AG04450 (cell line): ENCODE results near the gene SLC27A1. TPM values are rescaled to one million over a fixed set of nuclear protein-coding genes. Genes with fewer than 3 reads are reported as not detected.

ENCODE experiments used
- CTCF ChIA-PET: fragments of 300-600, 350-600 bp; formaldehyde crosslinking; extraction: SDS; loops from one replicate; lab custom pipeline; 2022; ENCODE audit warnings: antibody characterized with exemption, inconsistent platforms; lab: Charles Lee
- POLR2A ChIA-PET: fragments of 350-600 bp; formaldehyde crosslinking; extraction: SDS; loops from one replicate; lab custom pipeline; 2021; ENCODE audit warnings: antibody characterized with exemption, inconsistent platforms; lab: Yijun Ruan, JAX
- DNase-seq: peaks from one replicate; pipeline ENCODE4 v3.0.0-alpha.2; 2011; ENCODE audit warnings: low read depth, low spot score
- H3K27ac ChIP-seq: one replicate; pipeline ENCODE4 v1.5.1; 2012; ENCODE audit warnings: low read depth, low read length, control low read depth
- H3K27me3 ChIP-seq: one replicate; pipeline ENCODE4 v1.6.0; 2012; ENCODE audit warnings: low read length; ENCODE audit not compliant: control insufficient read depth, insufficient read depth
- H3K4me3 ChIP-seq: 2 replicates; pipeline ENCODE4 v1.5.1; 2011; ENCODE audit warnings: mild to moderate bottlenecking, low read depth, low read length, control low read depth
- H3K9me3 ChIP-seq: 2 replicates; pipeline ENCODE4 v1.5.1; 2012; ENCODE audit warnings: low read length; ENCODE audit not compliant: control insufficient read depth, insufficient read depth
- polyA plus RNA-seq: library from polyadenylated mRNA; depleted of rRNA; stranded (reverse); fragments of >200 nt; gene quantifications from 2 replicates; pipeline ENCODE4 v1.2.3, GENCODE V29; 2011
- TF ChIP-seq, protein P1 (sequence below): IDR thresholded peaks from 2 replicates; pipeline ENCODE4 v1.5.1; 2011; ENCODE audit warnings: low read depth, low read length, control low read depth, inconsistent platforms

Gene SLC27A1
- polyA plus RNA-seq, 1 experiment: 8.3 TPM

DNA sequence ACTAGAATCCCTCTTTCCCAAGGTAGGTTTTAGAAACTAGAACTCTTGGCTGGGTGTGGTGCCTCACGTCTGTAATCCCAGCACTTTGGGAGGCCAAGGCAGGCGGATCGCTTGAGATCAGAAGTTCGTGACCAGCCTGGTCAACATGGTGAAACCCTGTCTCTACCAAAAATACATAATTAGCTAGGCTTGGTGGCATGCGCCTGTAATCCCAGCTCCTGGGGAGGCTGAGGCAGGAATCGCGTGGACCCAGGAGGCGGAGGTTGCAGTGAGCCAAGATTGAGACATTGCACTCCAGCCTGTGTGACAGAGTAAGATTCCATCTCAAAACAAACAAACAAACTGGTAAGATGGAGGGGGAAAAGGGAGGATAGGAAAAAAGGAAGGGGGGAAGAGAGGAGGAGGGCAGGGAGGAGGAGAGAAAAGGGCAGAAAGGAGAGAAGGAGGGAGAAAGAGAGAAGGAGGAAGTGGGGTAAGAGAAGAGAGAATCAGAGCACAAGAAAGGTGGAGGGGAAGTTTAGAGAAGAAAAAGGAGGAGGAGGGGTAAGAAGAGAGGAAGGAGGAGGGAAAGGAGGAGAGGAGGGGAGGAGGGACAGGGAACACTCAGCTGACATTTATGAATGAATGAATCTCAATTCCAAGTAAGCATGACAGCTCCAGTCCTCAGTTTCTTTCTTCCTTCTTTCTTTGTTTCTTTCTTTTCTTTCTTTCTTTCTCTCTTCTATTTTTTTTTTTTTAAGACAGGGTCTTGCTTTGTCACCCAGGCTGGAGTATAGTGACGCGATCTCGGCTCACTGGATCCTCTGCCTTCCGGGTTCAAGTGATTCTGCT is 2.6 kb upstream of the SLC27A1 start:
- no peaks in the 10 kb centered on the region for H3K27me3 ChIP-seq
- ChIA-PET POLR2A (interaction anchor here (0.7 kb wide), 1 partner anchor 184 kb away, joined by 3 read pairs; no protein-coding TSS in a partner anchor), CTCF (interaction anchor here (0.6 to 1.3 kb wide), 3 partner anchors 19 to 120 kb away, joined by 3 to 4 read pairs (median 4); no protein-coding TSS in a partner anchor)
- DNase-seq: no peak
- H3K27ac ChIP-seq: no peak overlapping the region
- TF ChIP-seq, protein P1, sequence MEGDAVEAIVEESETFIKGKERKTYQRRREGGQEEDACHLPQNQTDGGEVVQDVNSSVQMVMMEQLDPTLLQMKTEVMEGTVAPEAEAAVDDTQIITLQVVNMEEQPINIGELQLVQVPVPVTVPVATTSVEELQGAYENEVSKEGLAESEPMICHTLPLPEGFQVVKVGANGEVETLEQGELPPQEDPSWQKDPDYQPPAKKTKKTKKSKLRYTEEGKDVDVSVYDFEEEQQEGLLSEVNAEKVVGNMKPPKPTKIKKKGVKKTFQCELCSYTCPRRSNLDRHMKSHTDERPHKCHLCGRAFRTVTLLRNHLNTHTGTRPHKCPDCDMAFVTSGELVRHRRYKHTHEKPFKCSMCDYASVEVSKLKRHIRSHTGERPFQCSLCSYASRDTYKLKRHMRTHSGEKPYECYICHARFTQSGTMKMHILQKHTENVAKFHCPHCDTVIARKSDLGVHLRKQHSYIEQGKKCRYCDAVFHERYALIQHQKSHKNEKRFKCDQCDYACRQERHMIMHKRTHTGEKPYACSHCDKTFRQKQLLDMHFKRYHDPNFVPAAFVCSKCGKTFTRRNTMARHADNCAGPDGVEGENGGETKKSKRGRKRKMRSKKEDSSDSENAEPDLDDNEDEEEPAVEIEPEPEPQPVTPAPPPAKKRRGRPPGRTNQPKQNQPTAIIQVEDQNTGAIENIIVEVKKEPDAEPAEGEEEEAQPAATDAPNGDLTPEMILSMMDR: no peak
- no peaks in the 10 kb centered on the region for H3K9me3 ChIP-seq
- no peak overlapping the region for H3K4me3 ChIP-seq

DNA sequence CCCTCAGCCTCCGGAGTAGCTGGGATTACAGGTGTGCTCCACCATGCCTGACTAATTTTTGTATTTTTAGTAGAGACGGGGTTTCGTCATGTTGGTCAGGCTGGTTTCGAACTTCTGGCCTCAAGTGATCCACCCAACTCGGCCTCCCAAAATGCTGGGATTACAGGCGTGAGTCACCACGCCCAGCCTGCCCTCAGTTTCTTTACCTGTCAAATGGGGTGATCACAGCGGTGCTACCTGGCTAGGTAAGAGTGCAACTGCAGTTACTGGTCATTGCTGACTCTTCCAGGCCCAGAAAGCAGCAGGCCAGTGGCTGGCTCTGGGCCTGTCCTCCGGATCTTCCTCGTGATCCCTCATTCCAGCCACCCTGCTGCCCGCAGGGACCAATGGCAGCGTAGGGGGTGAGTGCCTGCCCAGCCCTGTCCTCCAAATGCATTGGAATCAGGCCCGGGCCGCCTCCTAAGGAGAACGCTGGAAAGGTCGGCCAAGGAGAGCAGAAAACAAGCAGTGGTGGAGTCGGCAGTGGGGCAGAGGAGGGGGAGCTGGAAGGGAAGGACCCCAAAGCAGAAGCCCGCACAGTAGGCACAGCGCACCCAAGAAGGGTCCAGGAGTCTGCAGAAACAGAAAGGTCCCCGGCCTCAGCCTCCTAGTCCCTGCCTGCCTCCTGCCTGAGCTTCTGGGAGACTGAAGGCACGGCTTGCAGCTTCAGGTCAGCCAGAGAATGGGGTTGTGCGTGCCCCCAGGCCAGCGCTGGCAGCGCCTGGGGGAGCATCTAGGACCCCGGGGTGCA is 1.8 kb upstream of the SLC27A1 start:
- peak overlapping the region; percentile 78 for H3K4me3 ChIP-seq
- TF ChIP-seq, protein P1: no peak

DNA sequence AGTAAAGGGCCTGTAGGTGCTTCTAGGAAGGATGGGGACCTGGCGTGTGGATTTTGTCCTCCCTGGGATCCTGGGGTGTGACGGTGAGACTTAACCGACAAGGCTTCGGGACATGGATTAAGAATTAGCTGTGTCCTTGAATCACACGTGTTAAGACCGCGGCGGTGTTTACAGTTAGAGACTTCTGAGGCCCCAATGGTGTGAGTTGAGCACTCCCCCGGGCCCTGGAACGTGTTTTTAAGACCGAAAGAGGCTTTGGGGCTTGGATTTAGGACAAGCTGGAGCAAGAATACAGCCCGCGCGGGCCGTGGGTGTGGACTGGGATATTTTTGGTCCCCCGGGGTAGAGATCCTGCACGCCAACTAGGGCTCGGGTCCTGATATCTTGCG is 1.2 kb upstream of the SLC27A1 start:
- Histone ChIP-seq H3K9me3 (no peaks in the 10 kb centered on the region), H3K4me3 (peak overlapping the region; percentile 78), H3K27me3 (no peaks in the 10 kb centered on the region), H3K27ac (peak overlapping the region; percentile 52)
- CTCF ChIA-PET: interaction anchor here (0.6 to 0.8 kb wide), 2 partner anchors 41 to 44 kb away, joined by 3 read pairs; no protein-coding TSS in a partner anchor
- DNase-seq: no peak
- POLR2A ChIA-PET: no interaction called here
- TF ChIP-seq, protein P1: no peak

More for the DNA sequence above, 1.8 kb upstream of the SLC27A1 start:
- Histone ChIP-seq H3K27ac (no peak overlapping the region), H3K9me3 (no peaks in the 10 kb centered on the region), H3K27me3 (no peaks in the 10 kb centered on the region)
- DNase-seq: no peak
- ChIA-PET CTCF (interaction anchor here (0.6 to 0.8 kb wide), 3 partner anchors 19 to 43 kb away, joined by 3 to 4 read pairs (median 3); no protein-coding TSS in a partner anchor), POLR2A (no interaction called here)

DNA sequence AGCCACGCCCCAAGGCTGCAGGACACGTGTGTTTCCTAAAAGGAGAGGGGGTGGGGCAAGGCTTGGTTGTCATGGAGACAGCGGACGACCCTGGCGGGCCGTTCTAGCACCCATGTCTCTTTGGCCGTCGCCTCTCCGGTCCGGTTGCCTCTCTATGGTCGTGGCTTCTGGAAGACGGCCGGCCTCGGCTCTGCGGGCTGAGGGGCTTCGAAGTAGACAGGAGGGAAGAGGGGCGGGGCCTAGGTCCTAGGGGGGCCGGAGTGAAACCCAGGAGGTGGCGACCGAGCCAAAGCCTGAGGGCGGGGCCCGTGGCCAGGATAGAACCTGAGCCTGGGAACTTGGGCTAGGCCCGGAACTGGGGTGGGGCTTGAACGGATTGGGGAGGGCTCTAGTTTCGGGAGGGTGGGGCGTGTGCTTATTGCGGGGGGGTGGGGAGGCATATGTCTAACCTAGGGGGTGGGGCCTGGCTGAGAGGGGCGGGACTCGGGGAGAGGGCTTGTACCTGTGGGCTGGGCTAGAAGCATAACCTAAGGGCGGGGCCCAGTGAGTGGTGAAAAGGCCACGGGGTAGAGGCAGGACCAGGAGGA is 750 bp upstream of the SLC27A1 start:
- DNase-seq: peak; percentile 85
- ChIA-PET POLR2A (interaction anchor here (0.6 to 1.1 kb wide), 2 partner anchors 91 to 575 kb away, joined by 3 read pairs; no protein-coding TSS in a partner anchor), CTCF (no interaction called here)
- peak overlapping the region; percentile 78 for H3K4me3 ChIP-seq
- TF ChIP-seq, protein P1: no peak
- H3K27me3 ChIP-seq: no peaks in the 10 kb centered on the region
- no peaks in the 10 kb centered on the region for H3K9me3 ChIP-seq
- peak overlapping the region; percentile 52 for H3K27ac ChIP-seq
